ENCODE measurements around the gene BTBD2. TPM values are rescaled to one million over a fixed set of nuclear protein-coding genes. Genes with fewer than 3 reads are reported as not detected.

BTBD2 gene
- total and polyA plus RNA-seq, 2 of the 13 experiments (the other 11 are each of a cell fraction or from before 2014, with no cell fraction given): 28.1 to 45.3 TPM

GRCh38 chr19:2064788-2065524 is 49.4 kb upstream of the BTBD2 start (continued):
- TF ChIP-seq EZH2 (conservative IDR thresholded peaks at IDR 0.05; ENCODE audit: low read depth, low read length) (no peak), MZF1 (CRISPR knock-in tag; IDR thresholded peaks at IDR 0.05; ENCODE audit: borderline replicate concordance) (0 out of 2 replicates have a peak, but pooled peaks have one; percentile 37), ZNF580 (CRISPR knock-in tag; IDR thresholded peaks at IDR 0.05; ENCODE audit: borderline replicate concordance, low read depth) (no peak), NR0B2 (CRISPR knock-in tag; IDR thresholded peaks at IDR 0.05) (no peak), ZNF296 (CRISPR knock-in tag; conservative IDR thresholded peaks at IDR 0.05) (peak; percentile 92), E2F5 (CRISPR knock-in tag; conservative IDR thresholded peaks at IDR 0.05) (no peak), ATF7-NPFF (CRISPR knock-in tag; IDR thresholded peaks at IDR 0.05; ENCODE audit: low read depth) (peak; percentile 36; the same call in 1 of the 2 replicates), ZBTB40 (IDR thresholded peaks at IDR 0.05) (no peak), ZBTB40 (CRISPR knock-in tag; IDR thresholded peaks at IDR 0.05) (no peak), ZNF678 (CRISPR knock-in tag; IDR thresholded peaks at IDR 0.05) (peak; percentile 20; the same call in 1 of the 2 replicates), ZNF800 (CRISPR knock-in tag; IDR thresholded peaks at IDR 0.05) (0 out of 2 replicates have a peak, but pooled peaks have one; percentile 30), YEATS4 (CRISPR knock-in tag; IDR thresholded peaks at IDR 0.05; ENCODE audit: borderline replicate concordance) (0 out of 2 replicates have a peak, but pooled peaks have one; percentile 34), EP300 (IDR thresholded peaks at IDR 0.05; ENCODE audit: low read depth in 2 of 2, low read length in 2 of 2) (no peak), EP300 (CRISPR knock-in tag; IDR thresholded peaks at IDR 0.05; ENCODE audit: borderline replicate concordance) (no peak), NONO (IDR thresholded peaks at IDR 0.05) (no peak), NONO (CRISPR knock-in tag; conservative IDR thresholded peaks at IDR 0.05) (no peak), GATAD2A (CRISPR knock-in tag; IDR thresholded peaks at IDR 0.05) (peak; percentile 55)

All from HepG2 (cell line).